Measurements from ENCODE around the gene ATP7A.

ATP7A gene

GRCh38 chrX:77966361-77966760 is 55.9 kb downstream of the ATP7A start:
- no peak for ATAC-seq
- DNase-seq, result no peak
- no peaks in the 10 kb centered on the region for H3K9me3 Mint-ChIP-seq
- H3K27me3 Mint-ChIP-seq, result no peaks in the 10 kb centered on the region
- peaks cover 19% of the 10 kb centered on the region for H3K4me1 Mint-ChIP-seq
- no peak overlapping the region for H3K4me3 Mint-ChIP-seq
- H3K27ac Mint-ChIP-seq, result no peak overlapping the region

DNA sequence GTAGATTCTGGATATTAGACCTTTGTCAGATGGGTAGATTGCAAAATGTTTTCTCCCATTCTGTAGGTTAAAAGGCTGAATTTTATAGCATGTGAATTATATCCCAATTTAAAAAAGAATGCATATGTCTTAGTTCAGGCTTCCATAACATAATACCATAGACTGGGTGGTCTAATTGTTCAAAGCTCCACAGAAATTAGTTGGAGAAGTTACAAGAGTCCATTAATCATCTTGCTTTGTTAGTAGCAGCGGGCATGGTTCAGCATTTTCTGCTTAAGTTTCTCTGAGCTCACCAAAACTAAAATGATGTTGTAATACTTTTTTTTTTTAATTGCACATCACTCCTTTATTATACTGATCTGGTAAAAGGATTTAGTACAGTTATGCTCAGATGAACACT is 57.1 kb downstream of the ATP7A start:
- Mint-ChIP-seq H3K4me3 (no peak overlapping the region), H3K27ac (no peak overlapping the region), H3K4me1 (peaks cover 7% of the 10 kb centered on the region), H3K9me3 (no peaks in the 10 kb centered on the region), H3K27me3 (no peaks in the 10 kb centered on the region)
- DNase-seq (no peak), ATAC-seq (no peak)

DNA sequence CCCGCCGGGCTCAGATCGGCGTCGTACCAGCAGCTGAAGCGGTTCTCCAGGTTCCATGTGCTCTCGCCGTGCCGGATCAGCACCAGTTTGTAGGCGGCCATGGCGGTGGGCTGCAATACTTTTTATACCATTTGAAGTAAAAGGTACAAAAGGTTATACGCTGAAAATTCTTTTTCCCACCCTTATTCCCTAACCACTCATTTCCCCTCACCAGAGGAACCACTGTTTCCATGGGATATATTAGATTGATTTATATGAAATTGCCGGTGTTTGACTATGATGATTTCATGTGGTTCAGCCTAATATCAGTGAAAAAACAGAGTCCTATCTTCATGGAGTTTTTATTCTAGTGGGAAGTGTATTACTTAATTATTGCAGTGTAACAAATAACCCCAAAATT is 59.0 kb downstream of the ATP7A start, which contains the start of gene PGAM4:
Gene PGAM4, minus strand, starts transcription at position 101 of the 400 bp plus-strand sequence. Its CDS starts 0 bp downstream, at position 101.
- no peak for ATAC-seq
- Mint-ChIP-seq H3K4me3 (no peak within 1 kb of the TSS), H3K9me3 (no peaks in the 10 kb centered on the region), H3K4me1 (peaks cover 5% of the 10 kb centered on the region), H3K27ac (no peak within 1 kb of the TSS), H3K27me3 (no peaks in the 10 kb centered on the region)
- DNase-seq, result no peak

- Mint-ChIP-seq H3K4me1 (no peaks in the 10 kb centered on the region), H3K9me3 (no peaks in the 10 kb centered on the region), H3K27me3 (no peaks in the 10 kb centered on the region), H3K27ac (no peak overlapping the region), H3K4me3 (no peak overlapping the region)
- ATAC-seq, result no peak
- no peak for DNase-seq
These were observed 65.3 kb downstream of the ATP7A start for GRCh38 chrX:77975755-77976154.

GRCh38 chrX:77977095-77977494 is 66.6 kb downstream of the ATP7A start:
- ATAC-seq (no peak), DNase-seq (no peak)
- Mint-ChIP-seq H3K9me3 (no peaks in the 10 kb centered on the region), H3K27ac (no peak overlapping the region), H3K4me3 (no peak overlapping the region), H3K27me3 (no peaks in the 10 kb centered on the region), H3K4me1 (no peaks in the 10 kb centered on the region)

DNA sequence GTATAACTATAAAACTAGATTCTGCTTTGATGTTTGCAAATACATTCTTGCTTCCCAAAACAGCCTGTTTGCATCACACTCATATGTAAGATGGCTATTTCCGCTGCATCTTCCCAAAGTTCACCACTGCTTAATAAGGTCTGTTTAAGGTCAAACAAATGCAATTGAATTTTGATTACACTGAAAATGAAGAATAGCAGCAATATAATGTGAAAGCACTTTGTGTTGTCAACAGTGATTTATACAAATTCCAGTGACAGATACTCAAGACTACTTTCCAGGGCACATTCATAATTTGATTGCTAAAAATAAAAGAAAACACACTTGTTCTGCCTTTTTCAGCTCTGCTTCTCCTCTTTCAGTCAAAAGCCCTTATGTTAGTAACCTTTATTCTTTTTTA is 67.0 kb downstream of the ATP7A start:
- H3K27me3 Mint-ChIP-seq, result no peaks in the 10 kb centered on the region
- H3K9me3 Mint-ChIP-seq, result no peaks in the 10 kb centered on the region
- H3K4me1 Mint-ChIP-seq, result no peaks in the 10 kb centered on the region
- H3K4me3 Mint-ChIP-seq, result no peak overlapping the region
- H3K27ac Mint-ChIP-seq, result no peak overlapping the region
- no peak for DNase-seq
- ATAC-seq, result no peak

DNA sequence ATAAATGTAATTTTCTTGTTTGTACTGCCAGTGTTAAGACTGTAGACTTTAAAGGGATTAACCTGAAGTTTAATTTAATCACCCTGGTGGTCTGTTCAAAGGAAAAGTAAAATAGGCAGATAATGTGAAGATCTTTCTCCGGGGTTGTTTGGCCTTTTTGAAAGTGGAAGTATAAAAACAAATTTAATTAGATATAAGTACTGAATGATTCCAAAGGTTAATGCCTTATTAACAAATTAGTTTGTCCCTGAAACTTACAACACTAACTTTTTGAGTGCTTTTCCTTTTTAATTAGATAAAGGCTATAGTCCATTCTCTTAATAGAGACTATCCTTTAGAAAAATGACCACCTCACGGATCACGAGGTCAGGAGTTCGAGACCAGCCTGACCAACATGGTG is 69.4 kb downstream of the ATP7A start:
- ATAC-seq (no peak), DNase-seq (no peak)
- Mint-ChIP-seq H3K27me3 (no peaks in the 10 kb centered on the region), H3K9me3 (no peaks in the 10 kb centered on the region), H3K27ac (no peak overlapping the region), H3K4me1 (no peaks in the 10 kb centered on the region), H3K4me3 (no peak overlapping the region)

DNA sequence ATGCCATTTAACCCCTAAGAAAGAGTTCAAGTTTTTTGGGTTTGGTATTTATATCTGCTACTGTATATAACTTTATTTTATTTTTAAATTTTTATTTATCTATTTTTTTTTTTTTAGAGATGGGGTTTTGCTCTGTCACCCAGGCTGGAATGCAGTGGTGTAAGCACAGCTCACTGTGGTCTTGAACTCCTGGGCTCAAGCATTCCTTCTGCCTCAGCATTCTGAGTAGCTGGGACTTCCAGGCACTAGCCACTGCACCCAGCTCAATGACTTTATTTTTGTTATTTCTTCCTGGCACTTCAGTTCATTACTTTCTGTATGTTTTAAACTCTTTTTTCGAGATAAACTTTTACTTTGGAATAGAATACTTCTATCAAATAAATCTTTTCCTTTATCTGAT is 101.4 kb downstream of the ATP7A start:
- no peaks in the 10 kb centered on the region for H3K27me3 Mint-ChIP-seq
- H3K9me3 Mint-ChIP-seq, result peaks cover 0 to 7% of the 10 kb centered on the region in 2 donors
- no peak for ATAC-seq
- H3K4me3 Mint-ChIP-seq, result no peak overlapping the region
- DNase-seq, result no peak
- H3K27ac Mint-ChIP-seq, result no peak overlapping the region
- no peaks in the 10 kb centered on the region for H3K4me1 Mint-ChIP-seq

- no peak overlapping the region for H3K4me3 Mint-ChIP-seq
- H3K27ac Mint-ChIP-seq, result no peak overlapping the region
- no peaks in the 10 kb centered on the region for H3K27me3 Mint-ChIP-seq
- peaks cover 0 to 7% of the 10 kb centered on the region in 2 donors for H3K9me3 Mint-ChIP-seq
- no peak for ATAC-seq
- DNase-seq, result no peak
- peaks cover 7% of the 10 kb centered on the region for H3K4me1 Mint-ChIP-seq
These were observed 109.3 kb downstream of the ATP7A start for GRCh38 chrX:78019586-78020483.

- DNase-seq, result peak in 1 of 2 donors; percentile 16
- H3K9me3 Mint-ChIP-seq, result no peaks in the 10 kb centered on the region
- H3K4me1 Mint-ChIP-seq, result no peaks in the 10 kb centered on the region
- no peak overlapping the region for H3K4me3 Mint-ChIP-seq
- ATAC-seq, result no peak
- no peak overlapping the region for H3K27ac Mint-ChIP-seq
- no peaks in the 10 kb centered on the region for H3K27me3 Mint-ChIP-seq
These were observed 114.0 kb downstream of the ATP7A start for GRCh38 chrX:78024349-78025059.

- no peaks in the 10 kb centered on the region for H3K9me3 Mint-ChIP-seq
- no peak overlapping the region for H3K27ac Mint-ChIP-seq
- DNase-seq (no peak), ATAC-seq (no peak)
- H3K4me3 Mint-ChIP-seq, result no peak overlapping the region
- no peaks in the 10 kb centered on the region for H3K27me3 Mint-ChIP-seq
- H3K4me1 Mint-ChIP-seq, result no peaks in the 10 kb centered on the region
These were observed 117.3 kb downstream of the ATP7A start for GRCh38 chrX:78027798-78028197.

- Mint-ChIP-seq H3K27ac (no peak overlapping the region), H3K4me3 (no peak overlapping the region), H3K27me3 (no peaks in the 10 kb centered on the region), H3K9me3 (no peaks in the 10 kb centered on the region), H3K4me1 (no peaks in the 10 kb centered on the region)
- DNase-seq, result no peak
- ATAC-seq, result no peak
These were observed 119.2 kb downstream of the ATP7A start for GRCh38 chrX:78029663-78030062.

GRCh38 chrX:78035061-78035460 is 124.6 kb downstream of the ATP7A start:
- DNase-seq, result no peak
- no peak overlapping the region for H3K4me3 Mint-ChIP-seq
- no peak overlapping the region for H3K27ac Mint-ChIP-seq
- H3K4me1 Mint-ChIP-seq, result no peaks in the 10 kb centered on the region
- H3K27me3 Mint-ChIP-seq, result no peaks in the 10 kb centered on the region
- no peak for ATAC-seq
- no peaks in the 10 kb centered on the region for H3K9me3 Mint-ChIP-seq

- Mint-ChIP-seq H3K4me3 (no peak overlapping the region), H3K9me3 (no peaks in the 10 kb centered on the region), H3K27ac (no peak overlapping the region), H3K4me1 (no peaks in the 10 kb centered on the region), H3K27me3 (no peaks in the 10 kb centered on the region)
- ATAC-seq (no peak), DNase-seq (no peak)
These were observed 127.4 kb downstream of the ATP7A start for GRCh38 chrX:78037881-78038280.

GRCh38 chrX:78042601-78043000 is 132.1 kb downstream of the ATP7A start:
- no peaks in the 10 kb centered on the region for H3K9me3 Mint-ChIP-seq
- DNase-seq (no peak), ATAC-seq (no peak)
- no peak overlapping the region for H3K4me3 Mint-ChIP-seq
- no peaks in the 10 kb centered on the region for H3K4me1 Mint-ChIP-seq
- no peak overlapping the region for H3K27ac Mint-ChIP-seq
- no peaks in the 10 kb centered on the region for H3K27me3 Mint-ChIP-seq

DNA sequence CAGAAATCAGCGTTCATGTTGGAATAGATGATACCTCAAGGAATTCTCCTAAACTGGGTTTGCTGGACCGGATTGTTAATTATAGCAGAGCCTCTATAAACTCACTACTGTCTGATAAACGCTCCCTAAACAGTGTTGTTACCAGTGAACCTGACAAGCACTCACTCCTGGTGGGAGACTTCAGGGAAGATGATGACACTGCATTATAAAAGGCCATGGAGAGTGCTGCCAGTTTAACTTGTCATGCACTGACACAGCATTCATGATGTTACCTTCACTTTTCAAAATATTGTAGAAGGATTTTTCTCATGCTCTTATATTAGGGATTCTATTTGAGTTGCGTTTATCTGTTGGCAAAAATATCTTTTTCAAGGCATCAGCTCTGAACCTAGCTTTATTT is 135.9 kb downstream of the ATP7A start:
- no peak overlapping the region for H3K27ac Mint-ChIP-seq
- H3K4me3 Mint-ChIP-seq, result no peak overlapping the region

More for the DNA sequence above, 135.9 kb downstream of the ATP7A start:
- H3K4me1 Mint-ChIP-seq, result no peaks in the 10 kb centered on the region
- no peak for ATAC-seq
- peaks cover 0 to 1% of the 10 kb centered on the region in 2 donors for H3K9me3 Mint-ChIP-seq
- no peaks in the 10 kb centered on the region for H3K27me3 Mint-ChIP-seq
- no peak for DNase-seq

All from stimulated activated naive CD8-positive, alpha-beta T cell treated with anti-CD3 and anti-CD28 coated beads, Interleukin-15, amount 100 ng/mL, for 72 hours (primary cell).